Germinal center (tissue), 1 donor: ENCODE results near the gene NLE1.
"Not testable (repeated sequence)": the region's sequence is repeated elsewhere in the genome, so short reads cannot be mapped to it uniquely, and the experiment has no call there.

ENCODE experiments used
- DNase-seq: peaks from one replicate; pipeline ENCODE4 v3.0.0; 2012; ENCODE audit warnings: mixed read lengths, low spot score

Gene NLE1

GRCh38 chr17:35162755-35163154 is 20.7 kb upstream of the NLE1 start:
- DNase-seq, result no peak

GRCh38 chr17:35161281-35161761 is 19.2 kb upstream of the NLE1 start:
- no peak for DNase-seq

GRCh38 chr17:35160354-35161201 is 18.5 kb upstream of the NLE1 start:
- DNase-seq, result no peak

GRCh38 chr17:35159940-35160339 is 17.8 kb upstream of the NLE1 start:
- no peak for DNase-seq

- DNase-seq, result no peak
Measured at GRCh38 chr17:35155246-35155645, 13.1 kb upstream of the NLE1 start.

GRCh38 chr17:35154196-35155165 is 12.4 kb upstream of the NLE1 start:
- DNase-seq, result no peak

- DNase-seq, result no peak
Measured at GRCh38 chr17:35152421-35153140, 10.5 kb upstream of the NLE1 start.

GRCh38 chr17:35151080-35151479 is 9.0 kb upstream of the NLE1 start:
- DNase-seq, result not testable (repeated sequence)

GRCh38 chr17:35149941-35150340 is 7.8 kb upstream of the NLE1 start:
- no peak for DNase-seq

- DNase-seq, result no peak
Measured at GRCh38 chr17:35148144-35148543, 6.0 kb upstream of the NLE1 start.

- DNase-seq, result no peak
Measured at GRCh38 chr17:35147375-35147905, 5.3 kb upstream of the NLE1 start, which contains the start of gene UNC45B. TSS of gene UNC45B (plus strand) at chr17:35147817. CDS start at chr17:35148264, 447 bp downstream.

- DNase-seq, result no peak
Measured at GRCh38 chr17:35146214-35146833, 4.2 kb upstream of the NLE1 start.

GRCh38 chr17:35144840-35145239 is 2.7 kb upstream of the NLE1 start:
- no peak for DNase-seq

- no peak for DNase-seq
Measured at GRCh38 chr17:35142467-35142796, 329 bp upstream of the NLE1 start.

GRCh38 chr17:35138218-35138617 is 3.9 kb downstream of the NLE1 start:
- no peak for DNase-seq

GRCh38 chr17:35135322-35135721 is 6.8 kb downstream of the NLE1 start:
- DNase-seq, result no peak

- DNase-seq, result no peak
Measured at GRCh38 chr17:35132816-35133550, 9.1 kb downstream of the NLE1 start.

- DNase-seq, result no peak
Measured at GRCh38 chr17:35132099-35132498, 10.0 kb downstream of the NLE1 start.

GRCh38 chr17:35130392-35130791 is 11.7 kb downstream of the NLE1 start:
- DNase-seq, result no peak

GRCh38 chr17:35129973-35130351 is 12.1 kb downstream of the NLE1 start:
- no peak for DNase-seq
